Measurements from ENCODE around the gene BNC2. TPM values are rescaled to one million over a fixed set of nuclear protein-coding genes. Genes with fewer than 3 reads are reported as not detected.

BNC2 gene
- total and polyA plus RNA-seq, 2 of the 13 experiments (the other 11 are each of a cell fraction or from before 2014, with no cell fraction given) = not detected

- CTCF ChIA-PET (ENCODE audit: low intra/inter-chr PET ratio, low total read pairs) = no interaction called here
- 1% methylated on average over 4 of the region's 4 CpGs for WGBS (ENCODE audit: low lambda C conversion rate)
- no peak overlapping the region for H3K27ac ChIP-seq (ENCODE audit: extremely low read length, insufficient read depth, low read length)
- no peak overlapping the region for H2AFZ ChIP-seq (ENCODE audit: low read length)
- no peak for FAIRE-seq
- no peak for ATAC-seq
- H3K4me1 ChIP-seq (ENCODE audit: insufficient read depth, low read length) = no peaks in the 10 kb centered on the region
- POLR2A ChIA-PET = interaction anchor here (0.6 kb wide), 1 partner anchor 1177 kb away, joined by 5 read pairs; the partner anchor contains the start of gene CCDC171
- no peak overlapping the region for H3K9ac ChIP-seq (ENCODE audit: insufficient read depth, low read depth, low read length)
- H3K4me3 ChIP-seq (replicated peaks in 1 of 3; ENCODE audit: insufficient read depth in 1 of 3, low read depth in 2 of 3, low read length in 3 of 3) = no peak overlapping the region
- intact Hi-C loops (cut with micrococcal nuclease; ENCODE audit: unreplicated experiment) (loop anchor here (5.0 kb wide), 1 partner anchor 503 kb away; no protein-coding TSS in a partner anchor), in situ Hi-C loops (cut with HindIII; ENCODE audit: extremely low pct_ligation_motif_present, low pct_unique_long_range_greater_than_20kb) (no loop called here)
- no peaks in the 10 kb centered on the region for H4K20me1 ChIP-seq (ENCODE audit: insufficient read depth, low read length)
- H3K9me3 ChIP-seq (ENCODE audit: low read length) = no peaks in the 10 kb centered on the region
- no peak for DNase-seq (ENCODE audit: low spot score)
- TF ChIP-seq TAF1 (CRISPR knock-in tag; IDR thresholded peaks at IDR 0.05) (no peak), MED1 (CRISPR knock-in tag; IDR thresholded peaks at IDR 0.05) (no peak), FOXO1 (CRISPR knock-in tag; IDR thresholded peaks at IDR 0.05) (no peak), ZNF615 (CRISPR knock-in tag; IDR thresholded peaks at IDR 0.05; ENCODE audit: borderline replicate concordance) (no peak), MEF2D (CRISPR knock-in tag; IDR thresholded peaks at IDR 0.05) (no peak), ZNF550 (CRISPR knock-in tag; IDR thresholded peaks at IDR 0.05; ENCODE audit: borderline replicate concordance) (no peak), CENPBD1 (CRISPR knock-in tag; IDR thresholded peaks at IDR 0.05; ENCODE audit: borderline replicate concordance, low read depth) (no peak), ZNF510 (CRISPR knock-in tag; IDR thresholded peaks at IDR 0.05; ENCODE audit: low read depth) (no peak), ARNT2 (CRISPR knock-in tag; IDR thresholded peaks at IDR 0.05; ENCODE audit: low read depth) (no peak), ZBTB44 (CRISPR knock-in tag; IDR thresholded peaks at IDR 0.05) (no peak), ZHX1 (CRISPR knock-in tag; IDR thresholded peaks at IDR 0.05; ENCODE audit: low read depth) (no peak), SOX5 (CRISPR knock-in tag; IDR thresholded peaks at IDR 0.05; ENCODE audit: borderline replicate concordance) (no peak), GABPA (IDR thresholded peaks at IDR 0.05; ENCODE audit: low read depth, low read length) (no peak), GABPA (CRISPR knock-in tag; IDR thresholded peaks at IDR 0.05; ENCODE audit: low read depth) (no peak), BHLHE40 (IDR thresholded peaks at IDR 0.05; ENCODE audit: low read length) (no peak), HOXD1 (CRISPR knock-in tag; IDR thresholded peaks at IDR 0.05) (no peak), SAFB2 (CRISPR knock-in tag; IDR thresholded peaks at IDR 0.05; ENCODE audit: borderline replicate concordance, low read depth) (no peak), TCF12 (IDR thresholded peaks at IDR 0.05) (no peak), TCF12 (CRISPR knock-in tag; IDR thresholded peaks at IDR 0.05) (no peak), ZNF10 (CRISPR knock-in tag; IDR thresholded peaks at IDR 0.05; ENCODE audit: borderline replicate concordance, low read depth) (no peak), ZNF230 (CRISPR knock-in tag; IDR thresholded peaks at IDR 0.05) (no peak)
- peaks cover 5 to 37% of the 10 kb centered on the region in 2 experiments; a peak in 4 of 5 replicates for H3K27me3 ChIP-seq (ENCODE audit: control insufficient read depth in 1 of 2, insufficient read depth in 2 of 2, low read length in 2 of 2)
- H3K4me2 ChIP-seq (ENCODE audit: low read depth, low read length) = no peak overlapping the region
- H3K79me2 ChIP-seq (ENCODE audit: insufficient read depth, low read length) = no peaks in the 10 kb centered on the region
- BruUV-seq (replicated peaks) = no TSS peak
- H3K36me3 ChIP-seq (replicated peaks in 1 of 2; ENCODE audit: control insufficient read depth in 1 of 2, insufficient read depth in 2 of 2, low read length in 2 of 2) = no peaks in the 10 kb centered on the region
These were observed 140.8 kb downstream of the BNC2 start for GRCh38 chr9:16729651-16730050.
